Fibroblast of villous mesenchyme (primary cell): ENCODE results near the gene CDK6. TPM values are rescaled to one million over a fixed set of nuclear protein-coding genes. Genes with fewer than 3 reads are reported as not detected.

Experiments
- DNase-seq: peaks from one replicate; pipeline ENCODE4 v3.0.0-alpha.2; 2010; ENCODE audit warnings: low read depth
- H3K4me3 ChIP-seq: 2 replicates; pipeline ENCODE4 v1.5.1; 2011; ENCODE audit warnings: low read depth, mild to moderate bottlenecking, low read length
- total RNA-seq: library from RNA; depleted of rRNA; stranded (reverse); fragments of >200 nt; gene quantifications from 2 replicates; pipeline ENCODE4 v1.2.3, GENCODE V29; 2012
- TF ChIP-seq, protein P1 (sequence below): IDR thresholded peaks from 2 replicates; pipeline ENCODE4 v1.5.1; 2012; ENCODE audit warnings: low read depth, mild to moderate bottlenecking, low read length; ENCODE audit not compliant: insufficient read depth

Gene CDK6
- total RNA-seq, 1 donor: 30.7 TPM

DNA sequence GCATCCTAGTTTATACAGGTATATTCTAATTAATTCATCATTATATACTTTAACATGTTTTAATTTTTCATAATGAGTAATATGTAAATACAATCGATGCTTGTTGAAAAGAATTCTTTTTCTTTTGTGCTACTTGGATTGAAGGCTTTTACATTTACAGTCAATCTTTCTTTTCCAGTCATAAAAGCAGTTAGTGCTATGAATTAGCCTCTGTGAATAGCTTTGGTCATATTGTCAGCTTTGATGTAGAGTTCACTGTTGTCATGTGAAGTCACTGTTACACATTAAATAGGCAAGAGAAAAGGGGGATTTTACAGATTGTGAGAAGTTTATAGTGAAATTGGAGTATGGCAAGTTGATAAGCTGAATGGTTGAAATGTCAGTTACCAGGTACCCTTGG is 142.9 kb downstream of the CDK6 start:
- DNase-seq: no peak
- TF ChIP-seq, protein P1, sequence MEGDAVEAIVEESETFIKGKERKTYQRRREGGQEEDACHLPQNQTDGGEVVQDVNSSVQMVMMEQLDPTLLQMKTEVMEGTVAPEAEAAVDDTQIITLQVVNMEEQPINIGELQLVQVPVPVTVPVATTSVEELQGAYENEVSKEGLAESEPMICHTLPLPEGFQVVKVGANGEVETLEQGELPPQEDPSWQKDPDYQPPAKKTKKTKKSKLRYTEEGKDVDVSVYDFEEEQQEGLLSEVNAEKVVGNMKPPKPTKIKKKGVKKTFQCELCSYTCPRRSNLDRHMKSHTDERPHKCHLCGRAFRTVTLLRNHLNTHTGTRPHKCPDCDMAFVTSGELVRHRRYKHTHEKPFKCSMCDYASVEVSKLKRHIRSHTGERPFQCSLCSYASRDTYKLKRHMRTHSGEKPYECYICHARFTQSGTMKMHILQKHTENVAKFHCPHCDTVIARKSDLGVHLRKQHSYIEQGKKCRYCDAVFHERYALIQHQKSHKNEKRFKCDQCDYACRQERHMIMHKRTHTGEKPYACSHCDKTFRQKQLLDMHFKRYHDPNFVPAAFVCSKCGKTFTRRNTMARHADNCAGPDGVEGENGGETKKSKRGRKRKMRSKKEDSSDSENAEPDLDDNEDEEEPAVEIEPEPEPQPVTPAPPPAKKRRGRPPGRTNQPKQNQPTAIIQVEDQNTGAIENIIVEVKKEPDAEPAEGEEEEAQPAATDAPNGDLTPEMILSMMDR: no peak
- no peak overlapping the region for H3K4me3 ChIP-seq

DNA sequence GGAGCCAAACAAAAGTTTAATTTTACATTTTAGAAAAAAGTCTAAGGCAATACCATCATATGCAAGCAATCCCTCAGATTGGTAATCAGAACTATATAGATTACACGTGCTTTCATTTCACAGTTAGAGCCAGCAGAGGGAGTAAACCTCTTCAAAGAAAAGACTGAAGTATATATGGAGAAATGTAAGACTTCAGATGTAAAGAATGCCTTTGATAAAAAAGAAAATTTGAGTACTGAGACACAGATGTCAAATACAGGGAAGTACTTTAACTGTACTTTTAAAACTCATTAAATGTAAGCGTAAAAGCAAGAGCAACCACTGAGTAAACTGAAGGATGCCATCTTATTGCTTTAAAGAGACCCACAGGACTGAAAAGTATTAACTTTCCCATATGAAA is 144.8 kb downstream of the CDK6 start:
- no peak overlapping the region for H3K4me3 ChIP-seq
- DNase-seq: peak; percentile 83
- TF ChIP-seq, protein P1: peak; percentile 65

DNA sequence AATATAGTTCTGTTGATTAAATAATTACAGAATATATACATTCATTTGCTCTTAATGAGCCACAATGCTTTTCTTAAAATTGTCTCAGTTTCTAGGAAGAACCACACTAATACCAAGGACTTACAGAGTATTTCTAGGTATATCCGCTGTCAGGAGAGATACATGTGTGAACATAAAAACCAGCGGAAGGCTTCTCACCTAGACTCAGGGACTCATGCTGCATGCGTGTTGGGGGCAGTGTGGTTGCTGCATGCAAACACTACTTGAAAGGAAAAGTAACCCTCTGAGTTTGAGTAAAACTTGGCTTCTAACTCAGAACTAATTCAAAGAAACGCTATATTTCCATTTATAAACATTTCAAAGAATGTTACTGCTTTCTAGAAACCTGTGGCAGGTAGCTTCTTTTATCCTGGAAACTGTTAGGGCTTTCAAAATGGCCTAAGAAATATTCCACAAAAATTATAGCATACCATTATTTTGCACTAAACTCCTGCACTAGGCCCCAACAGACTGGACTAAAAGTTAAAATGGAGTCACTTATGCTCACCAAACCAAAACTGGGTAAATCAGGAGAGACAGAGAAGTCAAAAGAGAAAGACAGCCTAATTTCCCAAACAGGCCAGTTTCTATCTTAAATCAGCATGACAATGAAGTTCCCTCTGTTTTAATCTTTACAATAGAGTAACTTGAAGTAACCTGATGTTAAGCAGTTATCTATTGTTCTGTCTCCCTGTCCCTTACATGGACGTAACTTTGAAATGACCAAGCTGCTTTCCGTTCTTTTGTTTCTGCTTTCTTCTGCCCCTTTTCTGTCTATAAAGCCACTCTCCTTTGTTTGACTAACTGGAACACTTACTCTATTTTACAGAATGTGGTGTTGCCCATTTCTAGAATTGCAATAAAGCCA is 151.0 kb downstream of the CDK6 start:
- no peak for DNase-seq
- no peak overlapping the region for H3K4me3 ChIP-seq
- TF ChIP-seq, protein P1: no peak

DNA sequence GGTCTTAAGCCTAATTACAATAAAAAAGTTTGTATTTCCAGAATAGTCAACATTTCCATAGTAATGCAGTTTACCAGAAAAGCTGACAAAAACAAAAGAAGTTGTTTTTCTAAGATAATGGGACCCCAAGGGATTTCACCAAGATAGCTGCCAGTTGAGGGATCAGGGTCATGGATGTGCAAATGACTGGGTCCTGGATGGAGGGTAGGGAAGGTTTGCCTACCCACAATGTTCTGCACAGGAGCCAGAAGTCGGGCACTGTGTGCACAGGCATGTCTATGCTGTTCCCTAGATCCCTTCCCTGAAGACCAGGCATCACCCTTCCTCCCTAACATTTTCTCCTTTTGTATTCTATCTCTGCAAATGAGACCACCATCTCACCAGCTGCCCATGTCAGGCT is 152.1 kb downstream of the CDK6 start:
- TF ChIP-seq, protein P1: no peak
- no peak for DNase-seq
- no peak overlapping the region for H3K4me3 ChIP-seq

DNA sequence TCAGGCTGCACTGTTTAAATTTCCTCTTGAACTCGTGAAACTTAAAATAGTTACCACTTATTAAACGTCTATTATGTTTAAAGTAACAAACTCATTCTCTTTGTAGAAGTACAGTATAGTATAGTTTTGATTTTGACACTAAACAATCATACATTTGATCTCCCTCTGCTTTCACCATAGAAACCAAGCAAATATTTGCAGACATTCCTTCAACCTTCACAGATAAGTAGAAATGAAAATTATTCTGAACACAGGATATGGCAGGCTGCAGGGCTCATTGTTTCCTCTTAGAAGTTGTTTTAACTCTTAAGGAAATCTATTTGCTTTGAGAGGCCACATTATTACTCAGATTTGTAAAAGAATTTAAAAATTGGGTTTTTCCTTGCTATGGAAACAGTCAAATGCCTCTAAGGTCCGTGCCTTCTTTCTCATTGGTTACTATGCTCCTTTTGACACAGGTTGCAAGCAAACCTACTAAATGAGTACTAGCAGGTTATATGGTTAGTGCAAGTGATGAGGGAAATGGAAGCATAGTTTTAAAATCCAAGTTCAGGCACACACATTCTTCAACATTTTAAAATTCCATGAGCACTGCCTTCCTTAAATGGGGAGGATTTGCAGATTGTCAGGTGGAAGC is 153.4 kb downstream of the CDK6 start:
- H3K4me3 ChIP-seq: no peak overlapping the region
- TF ChIP-seq, protein P1: no peak
- no peak for DNase-seq

DNA sequence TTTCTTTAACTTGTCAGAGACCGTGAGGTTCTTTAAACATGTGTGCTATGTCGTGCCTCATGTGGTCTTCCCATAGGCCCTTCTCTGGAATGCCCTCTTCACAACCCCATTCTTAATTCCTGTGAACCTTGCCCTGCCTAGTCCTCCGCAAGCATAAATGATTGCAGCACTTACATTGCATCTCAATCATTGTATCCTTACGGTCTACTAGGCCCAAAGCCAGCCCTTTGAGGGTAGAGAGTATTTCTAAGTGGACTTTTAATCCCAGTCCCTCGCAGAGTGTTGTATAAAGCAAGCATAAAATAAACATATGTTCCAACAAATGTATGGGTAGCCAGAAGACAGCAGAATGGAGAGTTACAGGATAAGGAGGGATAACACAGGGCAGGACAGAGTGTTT is 154.0 kb downstream of the CDK6 start:
- TF ChIP-seq, protein P1: no peak
- DNase-seq: no peak
- no peak overlapping the region for H3K4me3 ChIP-seq
